Prostate gland (tissue), 2 donors: ENCODE measurements around the gene GLT1D1.

ENCODE experiments used
- CTCF ChIP-seq, 4 experiments: fragments of 200-600 bp in 2 of 4; fragments of 450-650 bp in 2 of 4; sonication (generic) in 2 of 4; IDR thresholded peaks; 1 replicate in 3 of 4; 2 replicates in 1 of 4; pipeline ENCODE4 v1.5.1; 2016 to 2019; ENCODE audit warnings: antibody characterized with exemption in 4 of 4, mild to moderate bottlenecking in 2 of 4, moderate library complexity in 2 of 4
- POLR2A ChIP-seq: fragments of 450-650 bp; IDR thresholded peaks from one replicate; pipeline ENCODE4 v1.6.1; 2016; ENCODE audit warnings: antibody characterized with exemption, mild to moderate bottlenecking
- POLR2AphosphoS5 ChIP-seq: sonication (generic); formaldehyde crosslinking; IDR thresholded peaks from one replicate; pipeline ENCODE4 v1.6.1; 2017; ENCODE audit warnings: antibody characterized with exemption

GRCh38 chr12:128803788-128804187 is 49.5 kb upstream of the GLT1D1 start:
- TF ChIP-seq CTCF (IDR thresholded peaks at IDR 0.05) (no peak), POLR2A (no peak), POLR2AphosphoS5 (no peak)
